ENCODE results near the gene MAD1L1.

Gene MAD1L1

DNA sequence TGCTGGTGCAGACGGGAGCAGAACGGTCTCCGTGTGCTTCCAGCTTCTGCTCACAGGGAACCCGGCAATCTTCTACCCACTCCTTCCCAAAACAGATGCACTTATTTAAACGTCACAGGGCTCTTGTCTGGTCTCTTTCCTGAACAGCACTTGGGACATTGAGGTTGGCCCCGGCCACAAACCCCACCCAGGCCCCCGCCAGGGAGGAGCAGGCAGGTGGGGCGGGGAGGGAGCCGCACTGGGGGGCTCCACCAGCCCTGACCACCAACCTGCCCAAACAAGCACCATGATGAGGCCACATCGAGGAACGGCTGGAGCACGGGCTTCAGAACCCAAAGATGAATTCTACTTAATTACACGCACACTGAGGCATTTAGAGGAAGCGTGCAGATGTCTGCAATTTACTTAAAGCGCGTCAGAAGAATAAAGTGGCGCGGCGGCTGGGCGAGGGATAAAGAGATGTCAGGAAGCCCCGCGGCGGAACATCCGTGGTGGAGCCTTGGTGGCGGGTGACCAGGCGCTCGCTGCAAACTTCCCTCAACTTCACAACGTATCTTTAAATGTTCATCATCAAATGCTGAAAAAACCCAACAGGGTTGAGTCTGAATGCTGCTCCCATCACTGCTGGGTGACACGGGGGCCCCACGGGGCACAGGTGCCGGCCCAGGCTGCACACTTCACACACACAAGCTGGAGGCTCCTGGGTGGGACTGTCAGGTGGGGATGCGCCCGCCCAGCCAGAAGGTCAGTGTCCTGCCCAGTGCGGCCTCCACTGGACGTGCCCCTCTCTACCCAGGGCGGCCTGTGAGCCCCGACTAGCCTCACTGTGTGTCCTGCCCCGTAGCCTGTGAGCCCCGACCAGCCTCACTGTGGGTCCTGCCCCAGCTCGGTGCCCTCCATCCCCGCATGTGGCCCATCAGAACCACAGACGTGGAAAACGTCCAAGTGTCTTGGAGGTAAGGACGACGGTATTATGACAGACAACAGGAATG, 279.2 kb downstream of the MAD1L1 start:
- no peak for DNase-seq (ENCODE audit: low spot score)

DNA sequence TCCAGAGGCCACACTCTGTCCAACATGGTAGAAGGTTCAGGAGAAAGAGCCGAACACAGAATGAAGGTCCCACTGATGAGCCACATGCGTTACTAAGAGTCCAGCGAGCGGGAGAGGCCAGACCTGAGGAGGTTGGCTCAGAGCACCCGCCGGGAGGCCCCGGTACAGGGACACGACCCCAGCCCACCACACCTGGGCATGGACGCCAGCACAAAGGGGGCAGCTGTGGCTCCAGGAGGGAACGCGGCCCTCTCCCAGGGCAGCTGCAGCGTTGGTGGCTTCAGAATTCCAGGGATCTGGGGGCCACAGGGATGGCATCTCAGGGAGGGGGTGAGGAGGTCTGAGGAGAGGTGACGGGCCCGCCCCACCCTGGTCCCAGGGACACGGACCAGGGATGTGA, 280.0 kb downstream of the MAD1L1 start:
- no peak for DNase-seq (ENCODE audit: low spot score)

DNA sequence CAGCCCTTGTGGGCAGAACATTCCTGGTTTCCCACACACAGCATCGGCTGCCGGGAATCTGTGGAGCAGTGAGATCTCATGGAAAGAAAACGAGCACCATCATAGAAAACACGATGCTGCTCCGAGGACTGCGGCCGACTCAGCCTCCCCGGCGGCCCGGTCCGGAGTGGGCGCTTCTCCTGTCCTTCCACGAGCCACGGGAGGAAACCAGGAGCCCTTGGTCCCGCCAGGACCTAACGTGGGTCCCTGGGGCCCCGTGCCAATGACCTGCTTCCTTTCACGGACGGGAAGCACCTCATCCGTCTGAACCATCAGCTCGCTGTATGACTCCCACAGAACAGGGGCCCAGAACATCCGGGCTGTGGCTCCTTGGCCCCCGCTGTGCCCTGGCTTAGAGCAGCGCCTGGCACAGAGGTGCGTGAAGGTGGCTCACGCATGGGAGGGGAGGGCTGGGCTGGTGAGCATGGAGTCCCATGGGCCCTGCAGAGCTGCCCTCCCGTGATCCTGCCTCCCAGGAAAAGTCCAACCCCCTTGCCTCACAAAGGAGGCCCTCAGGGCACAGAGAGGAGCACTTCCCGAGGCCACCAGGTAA, 280.5 kb downstream of the MAD1L1 start:
- DNase-seq (ENCODE audit: low spot score) = no peak

DNA sequence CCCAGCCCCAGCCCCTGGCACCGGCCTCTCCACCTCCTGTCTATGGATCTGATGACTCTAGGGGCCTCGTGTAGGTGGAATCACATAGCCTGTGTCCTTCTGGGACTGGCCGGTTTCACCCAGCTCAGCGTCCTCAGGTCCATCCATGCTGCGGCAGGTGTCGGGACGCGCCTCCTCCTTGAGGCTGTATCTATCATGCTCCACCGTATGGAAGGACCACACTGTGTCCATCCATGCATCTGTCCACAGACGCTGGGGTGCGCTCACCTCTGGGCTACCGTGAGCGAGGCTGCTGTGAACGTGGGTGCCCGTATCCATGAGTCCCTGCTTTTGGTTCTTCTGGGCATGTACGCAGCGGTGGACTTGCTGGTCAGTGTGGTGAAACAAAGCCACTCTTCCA, 281.1 kb downstream of the MAD1L1 start:
- DNase-seq (ENCODE audit: low spot score) = no peak

DNA sequence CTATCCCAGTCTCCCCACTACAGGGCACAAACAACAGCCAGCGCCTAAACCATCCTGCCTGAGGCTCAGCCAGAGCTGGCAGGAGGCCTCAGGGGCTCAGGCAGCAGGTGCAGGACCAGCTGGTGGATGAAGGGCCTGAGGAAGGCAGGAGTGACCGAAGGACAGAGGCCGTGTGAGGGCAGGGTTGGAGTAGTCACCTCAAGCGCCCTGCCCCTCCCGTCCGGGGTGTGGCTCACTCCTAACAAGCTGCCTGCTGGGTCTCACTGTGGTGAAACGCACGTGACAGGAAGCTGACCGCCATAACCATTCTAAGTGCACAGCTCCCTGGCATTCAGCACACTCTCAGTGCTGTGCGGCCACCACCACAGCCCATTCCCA, 281.6 kb downstream of the MAD1L1 start:
- DNase-seq (ENCODE audit: low spot score) = no peak

DNA sequence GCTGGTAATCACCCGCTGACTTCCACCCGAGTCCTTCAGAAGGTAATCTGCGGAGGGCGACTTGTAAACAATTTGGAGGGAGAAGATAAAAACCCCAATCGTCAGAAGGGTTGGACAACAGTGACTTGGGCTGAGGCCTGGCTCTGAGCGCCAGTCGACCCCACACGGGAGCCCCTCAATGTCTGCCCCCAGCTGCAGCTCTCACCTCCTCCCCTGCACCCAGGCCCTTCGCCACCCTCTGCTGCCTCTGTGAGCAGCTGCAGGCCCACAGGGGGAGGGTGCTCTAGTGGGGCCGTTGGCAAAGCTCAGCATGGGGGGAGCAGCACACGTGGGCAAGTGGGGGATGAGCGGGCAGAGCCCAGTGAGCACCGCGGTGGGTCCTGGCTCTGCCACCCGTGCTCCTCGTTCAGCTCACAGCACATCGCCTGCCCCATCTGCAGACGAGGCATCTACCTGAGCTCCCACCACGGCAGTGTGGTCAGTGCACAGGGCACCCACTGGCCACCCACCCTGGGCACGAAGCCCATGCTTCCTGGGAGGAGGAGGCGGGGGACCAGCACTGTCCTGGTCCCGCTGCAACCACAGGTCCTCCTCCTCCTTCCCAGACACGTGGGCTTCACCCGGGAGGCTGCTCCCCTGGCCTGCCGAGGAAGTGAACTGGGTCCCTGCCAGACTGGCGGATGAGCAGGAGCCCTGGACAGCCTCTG, 282.1 kb downstream of the MAD1L1 start:
- no peak for DNase-seq (ENCODE audit: low spot score)

DNA sequence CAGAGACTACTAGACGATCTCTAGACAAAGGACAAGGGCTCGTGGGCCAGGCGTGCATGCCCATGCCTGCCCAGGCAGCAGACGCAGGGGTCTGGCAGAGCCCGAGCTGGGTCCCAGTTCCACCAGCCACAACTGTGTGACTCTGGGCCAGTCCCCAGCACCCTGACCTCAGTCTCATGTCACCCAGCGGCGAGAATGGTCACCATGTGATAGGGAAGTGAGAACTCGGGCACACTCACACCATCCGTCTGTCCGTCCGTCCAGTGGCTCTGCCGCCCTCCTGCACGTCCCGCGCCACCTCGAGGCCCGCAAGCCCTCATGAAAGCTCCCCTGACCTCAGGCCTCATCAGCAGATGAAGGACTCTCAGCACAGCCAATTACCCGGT, 282.7 kb downstream of the MAD1L1 start:
- DNase-seq (ENCODE audit: low spot score) = no peak

DNA sequence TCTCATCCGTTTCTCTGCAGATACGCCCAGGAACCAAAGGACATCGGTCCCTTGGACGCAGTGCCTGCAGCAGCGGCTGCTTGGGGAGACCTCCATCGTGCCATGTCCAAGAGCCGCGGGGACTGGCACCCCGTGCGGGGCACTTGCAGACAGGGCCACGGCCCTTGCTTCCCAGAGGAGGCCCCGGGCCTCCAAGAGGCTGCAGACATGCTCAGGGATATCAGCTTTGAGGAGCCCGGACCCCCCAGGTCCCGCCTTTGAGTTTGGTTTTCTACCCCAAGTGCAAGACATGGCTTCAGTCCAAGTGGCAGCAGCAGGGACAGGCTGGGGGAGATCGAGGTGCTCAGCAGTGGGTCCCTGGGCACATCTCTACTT, 283.1 kb downstream of the MAD1L1 start:
- no peak for DNase-seq (ENCODE audit: low spot score)

DNA sequence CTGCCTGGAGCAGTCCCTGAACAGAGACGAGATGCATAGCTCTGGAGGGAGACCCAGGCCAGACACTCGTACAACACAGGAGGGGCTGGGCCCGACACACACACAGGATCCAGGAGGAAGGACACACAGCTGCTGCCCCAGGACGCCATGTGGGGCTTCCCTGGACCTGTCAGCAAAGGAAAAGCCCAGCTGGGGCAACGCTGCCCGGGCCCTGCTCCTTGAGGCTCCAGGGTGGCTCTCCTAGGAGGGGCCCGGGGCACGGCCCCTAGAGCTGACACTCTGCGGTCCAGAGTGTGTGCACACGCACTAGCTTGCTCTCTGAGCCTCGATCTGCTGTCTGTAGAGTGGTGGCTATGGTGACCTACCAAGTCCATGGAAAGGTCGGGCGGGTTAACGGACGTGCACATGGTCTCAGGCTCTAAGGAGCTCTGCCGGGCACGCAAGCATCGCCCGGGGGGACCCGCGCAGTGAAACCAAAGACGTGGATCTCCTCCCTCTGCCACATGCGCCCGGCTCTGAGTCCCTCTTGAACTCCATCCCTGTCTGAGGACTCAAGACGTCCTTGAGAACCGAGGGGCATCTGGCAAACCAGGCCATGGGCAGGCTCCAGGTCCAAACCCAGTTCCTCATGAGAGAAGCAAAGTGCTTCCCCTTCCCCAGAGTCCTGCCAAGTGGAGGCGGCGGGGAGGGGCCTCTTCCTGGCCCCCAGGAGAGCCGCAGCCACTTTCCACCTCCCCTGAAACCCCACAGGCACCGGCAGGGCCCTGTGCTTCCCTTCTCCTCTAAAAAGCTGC, 283.7 kb downstream of the MAD1L1 start:
- DNase-seq (ENCODE audit: low spot score) = no peak

DNA sequence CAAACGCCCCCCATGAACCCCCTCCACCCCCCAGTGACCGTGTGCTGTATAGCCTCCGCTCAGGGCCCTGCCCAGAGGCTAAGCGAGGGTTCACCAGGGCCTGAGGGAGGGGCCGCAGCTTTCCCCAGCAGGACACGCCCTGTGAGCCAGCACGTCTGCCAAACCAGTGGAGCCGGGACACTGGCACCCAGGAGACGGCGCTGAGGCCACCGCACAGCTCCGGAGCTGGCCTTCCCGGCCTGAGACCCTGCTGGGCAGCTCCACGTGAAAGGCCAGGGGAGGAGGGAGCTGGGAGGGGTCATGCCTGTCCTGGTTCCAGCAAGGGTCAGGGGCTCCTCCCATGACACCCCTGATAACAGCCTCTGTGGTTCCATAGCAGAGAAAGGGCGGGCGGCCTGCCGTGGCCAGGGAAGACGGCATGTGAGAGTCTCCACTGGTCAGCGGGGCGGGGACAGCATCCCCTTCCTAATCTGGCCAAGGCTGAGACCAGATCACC, 284.4 kb downstream of the MAD1L1 start:
- DNase-seq (ENCODE audit: low spot score) = no peak

DNA sequence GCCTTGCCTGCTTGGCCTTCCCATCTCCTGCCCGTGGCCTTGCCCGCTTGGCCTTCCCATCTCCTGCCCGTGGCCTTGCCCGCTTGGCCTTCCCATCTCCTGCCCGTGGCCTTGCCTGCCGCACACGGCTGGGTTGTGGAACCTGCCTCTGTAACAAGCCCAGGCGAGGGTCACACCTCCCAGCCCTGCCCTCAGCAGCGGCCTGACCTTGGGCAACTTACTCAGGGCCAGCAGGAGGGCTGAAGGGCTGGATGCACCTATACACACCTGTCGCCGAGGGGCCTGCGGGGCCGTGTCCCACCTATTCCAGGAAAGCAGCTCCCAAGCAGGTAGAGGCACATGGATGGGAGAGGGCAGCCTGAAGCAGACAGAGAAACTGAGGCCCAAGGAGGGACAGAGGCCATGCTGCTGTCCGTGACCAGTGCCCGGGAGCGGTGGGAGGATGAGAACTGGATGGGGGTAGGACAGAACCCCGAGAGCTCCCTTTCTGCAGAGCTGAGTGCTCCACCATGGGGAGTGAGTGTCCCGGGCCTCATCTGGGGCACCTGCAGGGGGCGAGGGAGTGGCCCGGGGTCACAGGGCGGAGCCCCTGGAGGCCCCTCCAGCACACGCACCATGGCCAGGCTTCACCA, 285.0 kb downstream of the MAD1L1 start:
- DNase-seq (ENCODE audit: low spot score) = no peak

DNA sequence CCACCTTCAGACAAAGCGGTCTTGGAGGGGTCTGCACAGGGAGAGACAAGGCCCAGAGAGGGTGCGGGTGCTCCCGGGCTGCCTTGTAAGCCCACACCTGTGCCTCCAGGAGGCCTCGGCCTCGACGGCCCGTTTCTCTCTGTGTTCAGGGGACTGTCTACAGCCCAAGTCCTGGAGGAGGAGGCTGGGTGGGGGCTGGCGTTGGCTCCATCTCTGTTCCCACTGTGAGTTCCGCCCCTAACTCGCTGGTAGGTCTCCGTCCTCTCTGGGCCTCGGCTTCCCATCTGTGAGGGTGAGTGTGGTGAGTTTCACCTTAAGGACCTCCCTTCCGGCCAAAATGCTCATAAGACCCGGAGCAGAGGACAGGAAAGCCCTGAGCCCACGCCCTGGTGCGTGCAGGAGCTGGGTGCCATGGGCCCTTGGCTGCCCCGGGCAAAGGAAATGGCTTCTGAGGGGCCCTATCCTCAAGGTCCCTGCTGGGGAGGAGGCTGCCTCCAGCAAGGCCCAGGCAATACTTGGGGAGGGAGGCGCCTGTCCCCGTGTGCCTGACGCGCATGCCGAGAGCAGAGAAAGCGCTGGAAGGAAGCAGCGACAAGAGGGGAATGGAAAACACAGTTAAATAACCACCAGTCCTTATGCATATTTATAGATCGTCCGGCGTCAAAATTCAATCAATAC, 285.8 kb downstream of the MAD1L1 start:
- DNase-seq (ENCODE audit: low spot score) = no peak

DNA sequence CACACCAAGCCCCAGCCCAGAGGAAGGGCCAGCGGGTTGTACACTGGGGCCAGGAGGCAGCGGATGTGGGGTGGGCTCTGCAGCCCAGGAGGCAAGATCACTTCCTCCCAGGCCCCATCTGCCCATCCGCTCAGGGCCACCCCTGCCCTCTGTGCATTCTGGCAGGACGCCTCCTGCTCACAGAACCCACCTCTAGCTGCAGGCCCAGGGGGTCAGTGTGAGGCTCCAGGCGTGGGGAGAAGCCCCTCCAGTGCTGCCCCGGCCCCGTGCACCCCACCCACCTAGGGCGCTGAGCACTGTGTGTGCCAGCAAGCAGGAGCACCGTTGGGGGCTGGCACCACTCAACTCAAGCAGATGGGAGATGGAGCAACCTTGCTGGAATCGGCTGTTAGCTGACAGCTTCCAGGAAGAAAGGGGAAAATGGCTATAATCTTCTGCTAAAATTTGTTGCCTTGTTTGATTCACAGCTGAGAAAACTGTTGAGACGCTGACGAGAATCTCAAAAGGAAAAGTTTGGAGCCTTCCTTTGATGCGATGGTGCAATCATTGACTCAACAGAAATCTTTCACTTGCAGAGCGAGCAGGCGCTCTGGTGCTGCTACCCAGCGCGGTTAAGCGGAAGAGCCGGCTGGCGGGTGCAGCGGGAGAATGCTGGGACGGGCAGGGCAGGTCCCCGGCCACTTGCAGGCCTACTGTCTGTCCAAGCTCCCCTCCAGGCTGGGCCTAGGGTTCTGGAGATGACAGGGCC, 286.5 kb downstream of the MAD1L1 start:
- no peak for DNase-seq (ENCODE audit: low spot score)

DNA sequence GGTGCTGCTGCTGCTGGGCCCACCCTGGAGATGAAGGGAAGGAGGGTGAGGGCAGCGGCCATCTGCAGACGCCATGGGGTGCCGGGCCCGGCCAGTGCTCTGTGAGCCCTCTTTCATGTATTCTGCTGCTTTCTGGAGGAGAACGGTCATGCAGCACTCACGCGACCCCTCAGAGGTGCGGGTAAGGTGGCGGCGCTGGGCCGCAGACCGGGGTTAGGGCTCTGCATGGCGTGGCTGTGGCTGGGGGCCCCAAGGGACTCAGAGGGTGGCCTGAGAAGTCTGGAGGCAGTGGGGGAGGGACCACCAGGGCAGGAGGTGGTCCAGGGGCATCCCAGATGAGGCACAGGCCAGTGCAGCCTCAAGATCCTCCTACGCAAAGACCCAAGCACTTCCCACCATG, 287.2 kb downstream of the MAD1L1 start:
- no peak for DNase-seq (ENCODE audit: low spot score)

DNA sequence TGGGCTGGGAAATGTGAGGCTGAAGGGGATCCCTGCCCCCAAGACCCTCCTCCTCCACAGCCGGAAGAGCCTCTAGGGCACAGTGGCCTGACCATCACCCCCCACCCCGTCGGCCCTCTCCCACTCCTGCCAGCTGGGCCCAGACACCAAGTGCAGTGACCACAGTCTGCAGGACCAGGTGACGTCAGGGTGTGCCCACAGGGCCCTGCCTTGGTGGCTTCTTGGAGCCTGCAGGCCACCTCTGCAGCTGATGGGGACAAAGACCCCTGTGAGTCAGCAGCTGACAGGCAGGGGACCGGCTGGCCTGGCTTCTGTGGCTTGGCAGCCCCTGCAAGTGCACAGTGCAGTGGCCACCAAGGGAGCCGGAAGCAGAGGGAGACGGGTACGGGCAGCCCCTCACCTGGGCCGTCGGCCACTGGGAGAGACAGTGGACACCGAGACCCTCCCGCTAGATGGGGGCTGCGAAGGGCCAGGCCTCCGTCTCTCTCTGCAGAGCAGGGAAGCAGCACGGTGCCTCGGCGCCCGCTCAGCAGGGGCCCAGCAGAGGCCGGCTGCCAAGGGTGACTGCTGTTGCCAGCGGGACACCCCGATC, 288.0 kb downstream of the MAD1L1 start:
- DNase-seq (ENCODE audit: low spot score) = no peak

DNA sequence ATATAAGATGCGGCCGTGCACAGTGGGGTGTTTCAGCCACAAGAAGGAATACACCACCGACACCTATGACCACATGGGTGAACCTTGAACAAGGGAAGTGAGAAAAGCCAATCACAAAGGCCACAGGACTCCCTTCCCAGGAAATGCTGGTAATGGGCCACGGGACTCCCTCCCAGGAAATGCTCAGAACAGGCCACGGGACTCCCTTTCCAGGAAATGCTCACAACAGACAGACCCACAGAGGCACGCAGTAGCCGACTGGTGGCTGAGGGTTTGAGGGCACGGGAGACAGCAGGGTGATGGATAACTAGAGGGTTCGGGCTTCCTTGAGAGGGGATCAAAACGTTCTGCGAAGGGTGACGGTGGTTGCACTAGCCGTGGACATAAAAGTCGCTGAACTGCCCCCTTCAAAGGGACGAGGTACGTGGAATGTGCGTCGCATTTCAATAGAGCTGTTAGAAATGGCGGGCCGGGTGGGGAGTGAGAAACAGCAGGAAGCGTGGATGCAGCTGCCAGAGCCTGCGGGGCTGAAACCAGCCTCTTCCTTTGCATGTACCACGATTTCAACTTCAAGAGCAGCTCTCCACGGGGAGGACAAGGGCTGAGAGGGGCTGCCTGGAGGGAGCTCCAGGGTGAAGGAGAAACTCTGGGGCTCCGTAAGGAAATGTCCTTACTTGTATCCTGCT, 288.7 kb downstream of the MAD1L1 start:
- DNase-seq (ENCODE audit: low spot score) = no peak

DNA sequence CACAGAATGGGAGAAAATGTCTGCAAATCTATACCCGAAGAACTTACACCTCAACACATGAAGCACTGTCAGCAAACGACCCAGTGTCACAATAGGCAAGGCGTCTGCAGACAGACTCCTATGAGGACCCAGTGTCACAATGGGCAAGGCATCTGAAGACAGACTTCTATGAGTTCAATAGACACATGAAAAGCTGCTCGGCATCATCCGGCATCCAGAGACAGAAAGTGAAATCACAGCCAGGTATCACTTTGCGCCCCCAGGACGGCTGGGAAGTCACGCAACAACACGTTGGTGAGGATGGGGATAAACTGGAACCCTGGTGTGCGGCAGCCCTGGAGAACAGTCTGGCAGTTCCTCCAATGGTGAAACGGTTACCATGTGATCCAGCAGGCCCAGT, 289.4 kb downstream of the MAD1L1 start:
- no peak for DNase-seq (ENCODE audit: low spot score)

DNA sequence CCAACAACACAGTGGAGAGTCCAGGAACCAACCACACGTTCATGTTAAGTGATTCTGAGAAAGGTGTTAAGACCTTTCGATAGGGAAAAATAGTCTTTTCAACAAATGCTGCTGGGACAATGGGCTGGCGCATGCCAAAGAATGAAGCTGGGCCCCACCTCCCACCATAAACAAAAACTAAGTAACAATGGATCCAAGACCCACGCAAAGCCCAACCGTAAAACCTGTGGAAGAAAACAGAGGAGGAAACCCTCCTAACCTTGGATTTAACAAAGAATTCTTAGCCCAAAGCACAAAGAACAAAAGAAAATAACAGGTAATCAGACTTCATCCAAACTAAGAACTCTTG, 289.8 kb downstream of the MAD1L1 start:
- DNase-seq (ENCODE audit: low spot score) = no peak

DNA sequence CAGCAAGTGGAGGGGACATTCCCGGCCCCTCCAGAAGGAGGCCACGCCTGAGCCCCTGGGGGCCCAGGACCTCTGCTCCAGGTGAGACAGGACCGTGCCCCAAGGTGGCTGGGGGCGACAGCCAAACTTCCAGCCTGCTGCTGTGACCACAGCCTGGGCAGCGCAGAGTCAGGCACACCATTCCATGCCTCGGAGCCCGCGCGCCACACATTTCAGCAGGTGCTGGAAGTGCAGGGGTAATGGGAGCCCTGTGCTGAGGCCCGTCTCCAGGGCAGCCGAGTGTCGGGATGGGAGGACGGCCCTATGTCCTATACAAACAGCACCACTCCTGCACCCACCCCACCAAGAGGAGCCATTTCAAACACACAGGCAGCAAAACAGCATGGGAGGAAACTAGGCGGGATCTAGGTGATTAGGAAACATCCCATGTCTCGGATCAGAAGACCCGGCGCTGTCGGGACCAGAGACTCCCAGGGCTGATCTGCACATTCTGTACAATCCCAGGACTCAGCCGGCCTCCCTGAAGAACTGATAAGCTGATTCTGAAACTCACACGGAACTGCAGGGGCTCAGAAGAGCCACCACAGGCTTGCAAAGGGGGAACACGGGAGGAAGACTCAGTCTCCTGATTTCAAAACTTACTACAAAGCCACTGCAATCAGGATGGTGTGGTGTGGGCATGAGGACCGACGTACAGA, 290.4 kb downstream of the MAD1L1 start:
- DNase-seq (ENCODE audit: low spot score) = no peak

Data from iPS-NIHi11 (cell line).